IPS-11a (cell line): ENCODE data around the gene ARGFX.
"Not testable (repeated sequence)": the region's sequence is repeated elsewhere in the genome, so short reads cannot be mapped to it uniquely, and the experiment has no call there.

Source experiments
- H3K4me3 ChIP-seq: one replicate; pipeline ENCODE4 v1.5.1; 2013; ENCODE audit warnings: low read depth, low read length, control low read depth

The ARGFX gene

GRCh38 chr3:121598564-121598963 lies 30.8 kb downstream of the ARGFX start:
- H3K4me3 ChIP-seq, result no peak overlapping the region

DNA sequence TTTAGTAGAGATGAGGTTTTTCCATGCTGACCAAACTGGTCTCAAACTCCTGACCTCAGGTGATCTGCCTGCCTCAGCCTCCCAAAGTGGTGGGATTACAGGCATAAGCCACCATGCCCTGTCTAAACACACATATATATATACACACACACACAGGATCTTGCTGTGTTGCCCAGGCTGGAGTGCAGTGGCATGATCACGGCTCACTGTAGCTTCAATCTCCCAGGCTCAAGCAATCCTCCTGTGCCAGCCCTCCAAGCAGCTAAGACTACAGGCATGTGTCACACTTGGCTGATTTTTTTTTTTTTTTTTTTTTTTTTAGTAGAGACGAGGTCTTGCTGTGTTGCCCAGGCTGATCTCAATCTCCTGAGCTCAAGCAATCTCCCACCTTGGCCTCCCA lies 32.2 kb downstream of the ARGFX start:
- not testable (repeated sequence) for H3K4me3 ChIP-seq

DNA sequence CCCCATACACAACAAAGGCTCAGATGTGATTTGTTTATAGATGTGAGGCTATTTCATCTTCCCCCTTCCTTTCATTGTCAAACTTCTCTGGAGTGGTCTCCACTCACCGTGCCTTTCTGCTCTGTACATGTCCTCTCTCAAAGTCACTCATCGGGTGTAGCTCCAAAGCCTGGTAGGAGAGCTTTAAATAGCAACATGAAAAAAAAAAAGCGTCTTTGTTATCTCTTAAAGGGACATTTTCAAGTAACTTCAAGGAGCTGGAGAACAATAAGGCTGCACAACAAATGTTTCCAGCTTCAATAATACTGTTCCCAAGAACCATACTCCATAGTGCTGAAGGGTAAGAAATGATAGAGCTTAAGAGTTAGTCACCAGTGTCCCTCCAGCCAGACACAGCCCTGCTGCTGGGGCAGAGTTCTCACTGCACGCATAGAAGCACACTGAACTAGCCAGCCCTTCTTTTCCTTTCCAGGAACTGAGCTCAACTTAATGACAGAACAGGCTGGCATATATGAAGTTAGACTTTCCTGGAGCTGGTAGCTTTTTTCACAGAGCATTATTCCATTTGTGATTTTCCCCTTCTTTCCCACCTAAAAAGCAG lies 33.6 kb downstream of the ARGFX start:
- no peak overlapping the region for H3K4me3 ChIP-seq

GRCh38 chr3:121604759-121605158 lies 37.0 kb downstream of the ARGFX start:
- H3K4me3 ChIP-seq, result no peak overlapping the region

- no peak overlapping the region for H3K4me3 ChIP-seq
These were observed 38.4 kb downstream of the ARGFX start for GRCh38 chr3:121606106-121606505.
